HepG2 (cell line): Measurements from ENCODE around the gene HHLA2.

Experiments used
- POLR2A ChIP-seq, 2 experiments: IDR thresholded peaks; 2 replicates each; pipeline ENCODE4 v1.6.1; 2011; ENCODE audit warnings: low read depth in 2 of 2, low read length in 2 of 2, mild to moderate bottlenecking in 1 of 2, moderate library complexity in 1 of 2; ENCODE audit not compliant: insufficient read depth in 1 of 2
- TCF12 ChIP-seq, 2 experiments: fragments of 450-650 bp in 1 of 2; sonication (generic) in 1 of 2; formaldehyde crosslinking in 1 of 2; IDR thresholded peaks; 2 replicates each; pipeline versions ENCODE4 v1.6.1 to v1.8.0; 2017 to 2022; ENCODE audit warnings: antibody characterized with exemption in 1 of 2, mild to moderate bottlenecking in 1 of 2, missing genetic modification reagents in 1 of 2, moderate library complexity in 1 of 2

DNA sequence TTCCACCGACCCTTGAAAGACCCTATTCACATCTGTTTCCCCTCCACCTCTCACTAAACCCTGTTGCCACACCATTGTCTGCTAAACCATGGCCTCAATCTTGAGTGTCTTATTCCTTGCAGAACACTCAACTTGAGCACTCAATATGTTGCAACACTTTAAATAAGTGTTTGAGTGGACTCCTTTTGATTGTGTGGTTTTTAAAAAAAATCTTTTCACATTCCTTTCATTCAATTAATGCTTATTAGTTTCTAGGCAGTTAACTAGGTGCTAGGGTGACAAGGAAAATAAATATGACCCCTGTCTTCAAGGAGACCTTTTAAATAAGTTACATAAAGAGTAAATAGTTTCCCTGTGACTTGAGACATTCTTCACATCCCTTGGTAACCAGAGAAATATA lies 13.3 kb upstream of the HHLA2 start:
- TF ChIP-seq TCF12 (IDR thresholded peaks at IDR 0.05) (no peak), TCF12 (CRISPR knock-in tag; IDR thresholded peaks at IDR 0.05) (no peak), POLR2A (IDR thresholded peaks at IDR 0.05; ENCODE audit: insufficient read depth in 1 of 2, low read depth in 2 of 2, low read length in 2 of 2) (no peak)
